ENCODE data around the gene GIPC2. TPM values are rescaled to one million over a fixed set of nuclear protein-coding genes. Genes with fewer than 3 reads are reported as not detected.

The GIPC2 gene
- polyA plus RNA-seq, 2 of the 4 experiments (the other 2 are of a cell fraction), result 0.06 TPM; not detected in 1

- TF ChIP-seq E2F6 (IDR thresholded peaks at IDR 0.05; ENCODE audit: borderline replicate concordance, low read depth), result peak; percentile 46; the same call in 1 of the 2 replicates
- no peak for TF ChIP-seq EP300 (IDR thresholded peaks at IDR 0.05)
- TF ChIP-seq HOXA7 (CRISPR knock-in tag; IDR thresholded peaks at IDR 0.05), result peak; percentile 100
- no peak for TF ChIP-seq ESRRA (IDR thresholded peaks at IDR 0.05; ENCODE audit: borderline replicate concordance, low read length)
- TF ChIP-seq POLR2AphosphoS2 (conservative IDR thresholded peaks at IDR 0.05; ENCODE audit: low read length), result no peak
- TF ChIP-seq BCL3 (IDR thresholded peaks at IDR 0.05), result peak; percentile 98
- peak; percentile 100 for TF ChIP-seq RARB (CRISPR knock-in tag; IDR thresholded peaks at IDR 0.05)
- no peak for TF ChIP-seq MYC (IDR thresholded peaks at IDR 0.05; ENCODE audit: borderline replicate concordance, low read length)
- no peak for TF ChIP-seq ZC3H11A (IDR thresholded peaks at IDR 0.05)
- no peak for TF ChIP-seq RCOR1 (IDR thresholded peaks at IDR 0.05; ENCODE audit: low read depth, low read length)
- no peak for TF ChIP-seq ZNF302 (CRISPR knock-in tag; IDR thresholded peaks at IDR 0.05)
- peak; percentile 77; the same call in 1 of the 2 replicates for TF ChIP-seq ZSCAN20 (CRISPR knock-in tag; IDR thresholded peaks at IDR 0.05)
- TF ChIP-seq PBX3 (IDR thresholded peaks at IDR 0.05), result no peak
- no peak for TF ChIP-seq NFE2L2 (conservative IDR thresholded peaks at IDR 0.05; ENCODE audit: low read length)
- TF ChIP-seq TFCP2L1 (CRISPR knock-in tag; IDR thresholded peaks at IDR 0.05), result peak; percentile 100
- peak; percentile 100 for TF ChIP-seq FOSB (CRISPR knock-in tag; IDR thresholded peaks at IDR 0.05)
- no peak; the same call in 1 of the 2 replicates for TF ChIP-seq REST (IDR thresholded peaks at IDR 0.05)
These were observed 41.7 kb upstream of the GIPC2 start (continued) for GRCh38 chr1:78003882-78004718.

GRCh38 chr1:78004719-78005447, 40.9 kb upstream of the GIPC2 start, which contains the start of gene DNAJB4:
Gene DNAJB4, plus strand, starts transcription at chr1:78004939. Its CDS starts 172 bp downstream, at chr1:78005111.
- no peaks in the 10 kb centered on the region for H3K9me3 ChIP-seq
- ATAC-seq, result peak; percentile 98
- H3K4me1 ChIP-seq, result peaks cover 34% of the 10 kb centered on the region
- 2% methylated on average over 12 of the region's 12 CpGs for WGBS (ENCODE audit: missing lambda C conversion rate)
- CTCF ChIA-PET, result interaction anchor here (0.8 to 4.6 kb wide), 6 partner anchors 19 to 127 kb away, joined by 3 to 32 read pairs (median 4); no protein-coding TSS in a partner anchor
- no peak for FAIRE-seq
- peak within 1 kb of the TSS; percentile 83 to 87 for H3K27ac ChIP-seq
- peak; percentile 47 to 95 for DNase-seq (ENCODE audit: low read depth in 1 of 2, low spot score in 1 of 2)
- POLR2A ChIA-PET, result interaction anchor here (0.6 to 6.8 kb wide), 29 partner anchors 9 to 466 kb away, joined by 3 to 94 read pairs (median 4); partner anchors contain the start of gene FUBP1
- peak within 1 kb of the TSS; percentile 58 for H3K4me3 ChIP-seq
- H3K4me2 ChIP-seq, result peak within 1 kb of the TSS; percentile 87
- TF ChIP-seq HOXA7 (CRISPR knock-in tag; IDR thresholded peaks at IDR 0.05) (peak; percentile 34; the same call in 1 of the 2 replicates), HES2 (IDR thresholded peaks at IDR 0.05) (no peak), FOSB (CRISPR knock-in tag; IDR thresholded peaks at IDR 0.05) (peak; percentile 37; the same call in 1 of the 2 replicates), SREBF2 (IDR thresholded peaks at IDR 0.05) (no peak), PHF8 (IDR thresholded peaks at IDR 0.05; ENCODE audit: borderline replicate concordance, low read depth) (peak; percentile 52; the same call in 1 of the 2 replicates), RAD21 (conservative IDR thresholded peaks at IDR 0.05 in 1 of 2, IDR thresholded peaks at IDR 0.05 in 1 of 2) (no peak), MAX (IDR thresholded peaks at IDR 0.05) (peak; percentile 52; the same call in 1 of the 2 replicates), HOXB13 (CRISPR knock-in tag; IDR thresholded peaks at IDR 0.05; ENCODE audit: low read depth) (no peak), MAFK (IDR thresholded peaks at IDR 0.05; ENCODE audit: partially characterized antibody) (no peak), GATA3 (IDR thresholded peaks at IDR 0.05; ENCODE audit: borderline replicate concordance) (no peak)
